PC-3 (cell line): Measurements from ENCODE around the gene PCDH9.

Experiments used
- CTCF ChIP-seq: fragments of 300-600 bp; sonication (generic); conservative IDR thresholded peaks from 2 replicates; pipeline ENCODE4 v1.5.1; 2017; ENCODE audit warnings: antibody characterized with exemption, low read depth, mild to moderate bottlenecking, low read length
- EZH2 ChIP-seq: fragments of 300-600 bp; sonication (generic); IDR thresholded peaks from one replicate; pipeline ENCODE4 v1.6.1; 2017; ENCODE audit warnings: antibody characterized with exemption, mild to moderate bottlenecking, low read length; ENCODE audit not compliant: unreplicated experiment

- peak; percentile 26; the same call in 1 of the 2 replicates for TF ChIP-seq CTCF
- no peak for TF ChIP-seq EZH2
Observed at GRCh38 chr13:66689037-66689619, 541.0 kb downstream of the PCDH9 start.
